HG03378 (cell line): ENCODE measurements around the gene NGB.
"Not testable (repeated sequence)": the region's sequence is repeated elsewhere in the genome, so short reads cannot be mapped to it uniquely, and the experiment has no call there.

Source experiments
- ATAC-seq: cut with Tn5 transposase; IDR thresholded peaks from one replicate; pipeline ENCODE4 v1.9.1; 2021; ENCODE audit warnings: mild to moderate bottlenecking, moderate library complexity; ENCODE audit not compliant: unreplicated experiment

The NGB gene

DNA sequence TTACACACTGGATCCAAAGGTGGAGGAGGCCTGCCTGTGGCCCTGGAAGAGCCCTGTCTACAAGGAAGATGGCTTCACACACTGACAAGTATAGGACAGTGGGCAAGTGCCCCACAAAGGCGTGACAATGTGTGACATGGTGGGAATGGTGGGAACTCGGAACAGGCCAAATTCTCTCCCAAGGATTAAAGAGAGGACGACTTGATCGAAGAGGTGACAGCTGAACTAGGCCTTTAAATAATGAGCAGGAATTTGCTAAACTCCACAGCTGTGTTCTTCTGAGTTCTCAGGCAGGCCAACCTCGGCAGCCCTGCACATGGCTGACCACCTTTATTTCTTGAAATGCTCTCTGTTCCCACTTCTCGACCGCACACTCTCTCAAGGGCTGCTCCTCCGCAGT is 25.9 kb upstream of the NGB start:
- no peak for ATAC-seq

DNA sequence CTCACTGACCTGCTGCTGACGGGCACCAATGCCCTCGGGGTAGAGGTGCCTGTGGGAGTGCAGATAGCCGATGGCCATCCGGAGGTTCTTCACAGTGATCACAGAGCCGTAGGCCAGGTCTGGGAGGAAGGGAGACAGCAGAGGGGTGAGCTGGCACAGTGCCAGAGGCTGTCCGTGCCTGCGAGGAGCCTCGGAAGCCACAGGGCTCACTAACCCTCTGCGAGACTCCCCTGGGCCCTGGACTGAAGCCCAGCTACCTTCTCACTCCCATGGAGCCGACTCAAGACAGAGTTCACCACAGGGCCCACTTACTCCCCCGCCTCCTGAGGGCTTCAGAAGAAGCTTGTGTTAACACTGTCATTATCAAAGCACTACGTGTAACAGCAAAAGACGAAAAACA is 25.1 kb upstream of the NGB start:
- no peak for ATAC-seq

DNA sequence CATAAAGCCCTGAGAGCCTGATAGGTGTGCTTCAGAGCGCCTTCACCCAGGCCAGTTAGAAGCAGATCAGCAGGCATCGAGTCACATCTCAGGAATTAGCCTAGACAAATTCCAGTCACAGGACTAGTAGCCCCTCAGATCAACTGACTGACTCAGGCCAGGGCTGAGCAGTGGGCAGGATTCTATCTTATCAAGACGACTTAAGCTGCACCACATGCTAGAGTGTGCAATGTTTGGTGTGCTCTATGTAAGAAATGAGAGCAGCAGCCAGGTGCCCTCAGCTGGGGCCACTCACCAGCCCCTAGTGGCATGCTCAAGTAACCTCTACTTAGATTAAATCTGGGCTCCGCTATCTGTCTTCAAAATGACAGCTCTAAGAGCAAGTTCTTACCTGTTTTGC is 19.7 kb upstream of the NGB start:
- ATAC-seq, result no peak

DNA sequence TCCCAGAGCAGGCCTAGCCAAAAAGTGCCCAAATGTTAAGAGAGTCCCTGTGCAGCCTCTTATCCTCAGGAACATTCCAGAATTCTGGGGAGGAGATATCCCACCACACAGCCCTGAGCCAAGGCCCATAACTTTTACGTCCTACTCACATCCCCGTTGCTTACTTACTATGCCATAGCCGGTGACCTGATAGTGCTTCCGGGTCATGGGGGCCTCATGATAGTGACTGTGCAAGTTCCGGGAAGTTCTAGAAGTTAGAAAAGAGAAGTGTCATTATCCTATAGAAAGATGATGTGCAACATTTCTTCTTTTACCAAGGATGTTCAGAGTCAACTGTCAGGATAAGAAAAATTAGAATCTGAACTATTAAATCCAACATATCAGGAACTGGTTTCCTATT is 15.6 kb upstream of the NGB start:
- no peak for ATAC-seq

DNA sequence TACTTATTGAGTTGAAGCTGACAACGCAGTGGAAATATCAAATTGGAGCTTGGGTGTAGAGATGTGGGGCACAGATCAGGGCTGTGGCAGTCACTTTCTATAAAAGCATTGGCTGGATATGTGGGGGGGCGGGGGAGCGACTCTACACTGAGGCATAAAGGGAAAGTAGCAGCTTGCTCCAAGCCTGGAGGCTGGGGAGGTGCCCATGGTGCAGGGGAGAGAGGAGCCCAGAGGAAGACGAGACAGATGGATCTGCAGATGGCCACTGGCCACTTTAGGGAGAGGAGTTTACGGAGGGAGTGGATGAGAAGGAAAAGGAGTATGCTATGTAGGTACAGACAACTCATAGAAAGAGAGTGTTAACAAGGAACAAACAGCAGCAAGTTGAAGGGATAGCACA is 13.5 kb upstream of the NGB start:
- no peak for ATAC-seq

DNA sequence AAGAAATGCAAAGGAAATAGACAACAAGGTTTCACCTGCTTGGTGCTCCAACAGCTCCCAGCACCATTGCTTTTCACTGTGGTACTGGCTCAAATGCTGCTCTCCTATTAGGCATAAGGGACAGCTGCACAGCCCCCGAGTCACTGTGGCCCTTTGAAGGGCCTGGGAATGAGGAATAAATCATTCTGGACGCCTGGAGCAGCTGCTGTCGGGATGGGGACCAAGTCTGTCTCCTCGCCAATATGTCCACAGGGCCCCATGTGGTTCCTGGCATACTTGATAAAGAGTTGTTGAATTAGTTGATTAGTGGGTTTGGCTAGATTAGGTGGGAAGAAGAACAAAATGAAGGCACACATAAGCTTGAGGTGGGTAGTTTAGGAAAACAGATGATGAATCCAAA is 13.1 kb upstream of the NGB start:
- no peak for ATAC-seq

DNA sequence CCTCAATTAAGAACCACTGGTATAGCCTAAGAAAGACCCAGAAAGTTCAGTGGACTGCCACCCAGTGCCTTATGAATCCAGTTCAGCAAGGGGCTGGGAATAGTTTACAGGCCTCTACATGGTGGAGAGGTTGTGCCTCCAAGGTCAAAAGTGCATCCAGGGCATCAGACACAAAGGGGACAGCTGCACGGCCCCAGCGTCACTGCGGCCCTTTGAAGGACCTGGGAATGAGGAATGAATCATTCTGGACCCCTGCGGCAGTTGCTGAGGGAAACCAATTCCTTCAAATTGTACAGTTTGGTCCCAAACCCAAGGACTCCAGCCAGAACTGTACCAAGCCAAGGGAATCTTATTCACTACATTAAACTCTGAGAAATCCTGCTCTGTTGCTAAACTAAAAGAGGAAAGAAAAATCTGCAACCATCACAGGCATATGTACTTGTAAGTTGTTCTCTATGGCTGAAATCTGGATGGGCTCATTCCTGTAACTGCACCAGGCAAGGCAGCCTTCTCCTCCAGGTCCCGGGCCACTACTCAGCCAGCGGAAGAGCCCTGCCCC is 10.9 kb upstream of the NGB start:
- ATAC-seq, result no peak

DNA sequence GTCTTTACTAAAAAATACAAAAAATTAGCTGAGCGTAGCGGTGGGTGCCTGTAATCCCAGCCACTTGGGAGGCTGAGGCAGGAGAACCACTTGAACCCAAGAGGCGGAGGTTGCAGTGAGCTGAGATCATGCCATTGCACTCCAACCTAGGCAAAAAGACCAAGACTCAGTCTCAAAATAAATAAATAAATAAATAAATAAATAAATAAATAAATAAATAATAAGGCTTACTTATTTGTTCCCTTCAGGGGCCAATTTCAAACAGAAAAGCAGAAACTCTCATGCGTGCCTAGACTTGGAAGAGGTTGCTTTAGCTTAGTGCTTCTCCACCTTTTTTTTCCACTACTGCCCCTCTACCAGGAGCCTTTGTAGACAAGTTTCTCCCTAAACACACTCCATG is 9.9 kb upstream of the NGB start:
- not testable (repeated sequence) for ATAC-seq

DNA sequence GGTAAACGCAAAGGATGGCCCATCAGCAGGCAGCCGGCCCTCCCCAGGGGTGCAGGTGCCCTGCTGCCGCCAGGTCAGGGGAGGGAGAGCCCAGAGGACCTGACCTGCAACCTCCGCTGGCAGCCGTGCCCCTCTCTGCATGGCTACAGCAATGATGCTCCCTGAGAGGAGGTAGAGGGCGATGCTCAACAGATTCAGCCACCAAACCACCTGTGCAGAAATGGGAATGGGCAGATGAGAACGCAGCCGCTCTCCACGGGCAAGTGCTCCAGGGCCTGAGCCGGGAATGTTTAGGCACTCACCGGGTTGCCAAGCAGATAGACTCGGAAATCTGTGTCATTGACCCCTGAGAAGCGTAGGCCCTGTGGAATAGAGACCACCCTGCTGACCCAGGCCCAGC is 8.7 kb upstream of the NGB start:
- ATAC-seq, result no peak

DNA sequence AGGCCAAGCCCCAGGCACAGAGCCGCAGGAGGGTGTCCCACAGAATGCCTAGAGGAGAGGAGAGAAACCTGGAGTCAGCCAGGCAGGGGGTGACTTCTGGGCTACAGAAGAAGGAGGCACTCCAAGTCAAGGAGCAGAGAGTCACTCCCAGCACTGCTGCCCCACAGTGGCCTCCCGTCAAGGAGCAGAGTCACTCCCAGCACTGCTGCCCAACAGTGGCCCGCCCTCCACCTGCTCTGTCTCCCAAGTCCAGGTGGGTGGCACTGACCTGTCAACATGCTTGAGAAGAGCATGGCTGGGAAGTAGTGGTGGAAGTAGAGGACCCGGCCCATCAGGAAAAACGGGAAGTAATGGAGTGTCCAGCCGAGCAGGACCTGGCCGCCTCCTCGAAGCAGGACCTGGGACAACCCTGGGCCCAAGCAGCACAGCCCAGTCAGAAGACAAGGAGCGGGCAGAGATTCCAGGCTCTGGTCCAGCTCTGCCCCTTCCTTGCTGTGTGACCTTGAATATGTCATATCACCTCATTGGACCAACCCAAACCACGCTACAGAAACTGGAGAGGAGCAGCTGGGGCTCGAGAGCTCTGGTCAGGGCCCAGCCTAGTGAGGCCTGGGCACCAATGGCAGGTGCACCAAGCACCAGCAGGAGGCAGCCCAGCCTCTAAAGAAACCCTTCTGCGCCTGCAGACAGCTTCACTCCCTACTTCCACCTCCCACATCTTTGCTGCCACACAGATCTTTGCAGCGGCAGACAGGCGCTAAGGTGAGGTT is 7.6 kb upstream of the NGB start:
- no peak for ATAC-seq

DNA sequence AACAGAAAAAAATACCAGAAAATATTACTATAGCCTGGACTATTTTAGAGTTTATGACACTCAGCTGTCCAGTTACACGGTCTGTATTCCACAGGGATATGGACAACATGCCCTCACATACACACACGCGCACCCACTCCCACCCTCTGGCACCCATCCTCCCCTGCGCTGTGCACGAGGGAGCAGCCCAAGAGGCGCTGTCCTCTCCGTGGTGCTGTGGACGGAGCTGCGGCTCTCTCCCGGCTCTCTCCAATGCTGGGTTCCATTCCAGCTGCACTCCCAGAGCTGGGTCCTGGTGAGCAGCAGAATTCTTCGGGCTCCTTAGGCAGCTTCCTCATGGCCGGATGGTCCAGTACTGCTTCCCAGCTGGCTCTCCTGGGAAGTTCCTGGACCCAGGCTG is 6.0 kb upstream of the NGB start:
- ATAC-seq, result no peak

DNA sequence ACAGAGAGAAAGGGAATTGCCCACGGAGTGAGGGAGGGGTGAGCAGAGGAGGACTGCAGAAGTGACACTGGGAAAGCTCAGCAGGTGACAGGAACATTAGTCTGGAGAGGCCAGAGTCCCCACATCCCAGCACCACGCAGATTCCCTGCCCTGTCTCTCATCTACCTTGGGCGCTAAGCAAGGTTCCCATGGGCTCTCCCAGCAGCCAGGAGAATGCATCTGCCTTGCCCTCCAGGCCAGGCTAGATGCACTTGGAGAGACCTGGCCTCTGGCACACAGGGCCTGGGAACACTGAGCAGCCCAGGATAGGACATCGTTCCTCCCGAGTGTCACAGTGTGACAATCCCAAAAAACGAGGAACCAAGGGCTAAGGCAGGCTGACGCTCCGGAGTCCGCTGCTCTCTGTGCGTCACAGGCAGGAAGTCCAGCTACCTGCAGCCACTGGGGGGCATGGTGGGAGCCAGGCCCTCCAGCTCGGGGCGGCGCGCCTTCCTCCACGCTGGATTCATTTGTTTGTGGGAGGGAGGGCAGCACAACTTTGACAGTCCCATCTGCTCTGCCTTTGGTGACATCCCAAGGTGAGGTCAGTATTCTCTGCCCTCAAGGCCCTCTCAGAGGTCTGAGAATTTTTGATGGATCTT is 5.4 kb upstream of the NGB start:
- no peak for ATAC-seq

DNA sequence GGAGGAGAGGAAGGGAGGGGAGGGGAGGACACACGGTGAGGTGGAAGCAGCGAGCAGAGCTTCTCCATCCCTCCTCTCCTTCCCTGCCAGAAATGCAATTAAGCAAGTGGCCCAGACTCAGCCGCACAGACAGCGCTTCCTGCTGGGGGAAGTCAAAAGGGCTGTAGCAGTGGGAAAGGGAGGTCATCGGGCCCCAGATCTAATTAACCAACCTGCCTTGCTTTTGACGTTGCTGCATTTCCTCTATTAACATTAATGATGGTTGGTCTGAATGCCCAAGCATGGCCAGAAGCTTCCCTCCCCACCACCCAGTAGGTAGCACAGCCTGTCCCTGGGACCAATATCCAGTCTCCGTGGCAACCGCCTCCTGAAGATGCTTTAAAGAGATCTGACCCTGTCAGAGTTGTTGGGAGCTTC is 4.6 kb upstream of the NGB start:
- ATAC-seq, result no peak

DNA sequence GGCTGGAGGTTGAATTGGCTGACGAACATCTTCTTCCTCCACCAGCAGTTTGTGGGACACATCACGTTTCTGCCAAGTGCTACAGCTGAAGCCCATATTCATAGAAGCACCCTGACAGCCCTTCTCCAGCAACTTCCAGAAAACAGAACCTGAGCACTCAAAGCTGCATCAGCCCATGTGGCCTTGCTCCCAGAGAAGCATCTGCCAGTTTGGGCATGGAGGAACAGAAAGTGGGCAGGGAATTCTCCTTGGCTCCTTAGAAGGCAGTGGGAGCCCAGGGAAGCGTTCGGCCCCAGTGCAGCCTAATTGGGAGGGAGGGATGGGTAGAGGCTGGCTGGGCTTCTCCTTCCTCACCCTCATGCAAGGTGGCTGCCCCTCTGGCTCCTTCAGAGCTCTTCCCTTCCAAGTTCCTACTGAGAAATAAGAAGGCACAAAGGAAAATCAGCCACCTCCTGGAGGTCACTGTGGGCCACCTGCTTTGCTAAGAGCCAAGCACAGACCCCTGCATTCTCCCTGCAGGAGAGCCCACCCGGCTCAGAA is 4.1 kb upstream of the NGB start:
- no peak for ATAC-seq

DNA sequence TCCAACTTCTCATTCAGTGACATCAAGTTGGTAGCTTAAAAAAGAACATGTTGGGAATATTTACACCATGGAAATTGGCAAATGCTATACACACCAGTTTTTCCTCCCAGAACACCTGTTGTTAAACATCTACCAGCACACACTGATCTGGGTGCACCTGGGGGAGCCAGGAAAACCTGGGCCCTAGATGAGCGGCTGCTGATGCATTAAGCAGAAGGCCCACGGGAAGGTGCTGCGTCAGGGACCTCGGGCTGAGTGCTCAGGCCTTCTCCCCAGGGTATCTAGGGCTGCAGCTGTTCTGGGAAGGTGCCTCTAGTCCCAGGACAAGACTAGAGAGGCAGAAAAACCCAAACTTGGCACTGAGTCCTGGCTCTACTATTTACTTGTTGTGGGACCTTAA is 2.8 kb upstream of the NGB start:
- no peak for ATAC-seq

DNA sequence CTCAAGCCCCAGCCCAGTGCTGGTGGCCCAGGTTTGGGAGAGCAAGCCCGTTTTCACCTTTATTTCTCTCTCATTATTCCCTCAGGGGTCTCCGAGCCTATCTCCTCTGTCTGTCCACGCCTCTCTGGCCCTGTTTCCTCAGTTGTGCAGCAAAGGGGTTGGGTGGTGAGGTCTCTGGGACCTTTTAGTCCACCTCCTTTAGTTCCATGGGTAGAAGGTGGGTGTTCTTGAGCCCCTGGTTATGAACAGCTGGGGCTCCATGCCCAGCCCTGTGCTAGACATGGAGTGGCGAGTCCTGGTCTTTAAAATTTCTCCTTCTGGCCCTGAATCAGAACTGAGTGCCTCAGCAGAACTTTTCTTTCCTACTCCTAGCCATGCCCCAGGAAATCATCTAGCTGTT is 1.3 kb upstream of the NGB start:
- no peak for ATAC-seq

DNA sequence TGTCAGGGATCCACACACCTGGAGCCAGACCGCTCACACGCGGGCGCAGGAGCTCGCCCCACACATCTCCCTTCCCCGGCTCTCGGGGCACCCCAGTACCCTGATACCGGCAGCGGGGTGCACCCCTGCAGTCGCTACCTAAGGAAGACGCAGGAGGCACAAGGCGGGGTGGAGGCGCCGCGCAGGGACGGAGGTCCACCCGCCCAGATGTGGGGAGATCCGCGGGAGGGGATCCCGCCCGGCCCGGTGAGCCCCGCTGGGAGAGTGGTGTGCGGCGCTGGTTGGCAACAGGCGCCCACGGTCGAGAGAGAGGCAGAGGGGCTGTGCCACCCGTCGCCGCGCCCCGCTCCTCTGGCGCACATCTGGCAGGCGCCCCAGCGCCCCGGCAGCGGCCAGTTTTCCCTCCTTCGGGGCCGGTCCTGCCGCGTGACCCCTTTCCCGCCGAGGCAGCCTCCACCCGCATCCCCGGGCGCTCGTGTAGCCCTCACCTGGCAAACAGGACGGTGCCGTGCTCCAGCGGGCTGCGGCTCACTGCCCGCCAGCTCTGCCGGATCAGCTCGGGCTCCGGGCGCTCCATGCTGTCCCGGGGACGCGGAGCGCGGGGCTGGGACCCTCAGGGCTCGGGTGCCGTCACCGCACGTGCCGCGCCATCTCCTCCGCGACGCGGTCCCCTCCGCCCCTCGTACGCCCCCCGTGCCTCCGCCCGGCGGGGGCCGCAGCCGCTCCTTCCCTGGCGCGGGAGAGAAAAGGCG is 469 bp downstream of the NGB start:
- ATAC-seq, result no peak

DNA sequence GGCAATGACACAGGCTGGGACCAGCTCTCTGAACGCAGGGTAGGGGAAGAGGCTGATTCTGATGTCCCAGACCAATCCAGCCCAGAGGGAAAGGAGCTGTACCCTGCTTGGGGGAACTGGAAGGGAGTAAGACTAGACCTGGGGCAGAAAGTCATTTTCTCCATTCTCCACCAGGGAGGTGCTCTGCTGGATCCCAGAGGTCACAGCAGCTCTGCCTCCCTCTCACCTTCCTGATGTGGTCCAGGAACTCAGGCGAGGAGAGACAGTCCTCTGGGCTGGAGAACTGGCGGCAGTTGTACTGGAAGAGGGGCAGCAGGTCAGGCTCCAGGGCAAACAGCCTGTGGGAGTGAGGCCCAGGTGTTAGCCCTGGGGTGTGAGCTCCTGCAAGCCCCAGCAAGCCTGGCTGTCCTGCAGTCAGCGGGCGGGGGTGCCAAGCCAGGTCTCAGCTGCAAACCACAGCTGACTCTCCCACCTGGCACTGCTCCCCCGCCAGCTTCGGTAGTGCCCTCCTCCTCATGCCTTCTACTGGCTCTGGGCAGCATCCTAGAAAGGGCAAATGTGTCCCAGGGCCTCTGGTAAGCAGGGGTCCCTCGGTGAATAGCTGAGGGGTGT is 1.9 kb downstream of the NGB start:
- ATAC-seq, result no peak

DNA sequence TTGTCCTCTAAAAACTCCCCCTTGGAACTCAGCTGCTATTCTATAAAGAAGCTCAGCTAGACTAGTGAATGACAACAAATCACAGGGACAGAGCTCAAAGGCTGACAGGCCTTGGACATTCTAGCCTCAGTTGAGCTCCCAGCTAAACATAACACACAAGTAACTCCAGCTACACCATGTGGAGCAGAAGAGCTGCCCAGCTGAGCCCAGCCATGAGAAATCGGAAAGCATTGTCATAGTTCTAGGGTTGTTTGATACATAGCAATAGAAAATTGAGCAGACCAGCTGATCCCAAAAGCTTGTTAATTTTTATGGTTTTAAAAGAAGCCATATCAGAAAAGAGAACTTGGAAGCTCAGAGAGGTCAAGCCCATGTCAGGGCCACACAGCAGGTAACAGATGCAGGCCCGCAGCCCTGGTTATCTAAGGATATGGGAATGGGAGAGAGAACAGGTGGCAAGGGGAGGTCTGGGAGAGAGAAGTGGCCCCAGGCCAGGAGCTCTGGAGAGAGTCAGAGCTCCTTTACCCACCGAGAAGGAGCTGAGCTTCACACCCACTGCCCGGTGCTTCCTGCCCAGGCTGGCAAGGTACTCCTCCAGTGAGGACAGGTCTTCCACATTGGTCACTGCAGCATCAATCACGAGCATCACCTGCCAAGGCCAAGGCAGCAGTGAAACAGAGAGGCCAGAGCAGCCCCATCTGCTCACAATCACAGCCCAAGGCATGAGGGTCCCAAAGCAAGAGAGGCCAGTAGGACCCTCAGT is 2.9 kb downstream of the NGB start:
- no peak for ATAC-seq

DNA sequence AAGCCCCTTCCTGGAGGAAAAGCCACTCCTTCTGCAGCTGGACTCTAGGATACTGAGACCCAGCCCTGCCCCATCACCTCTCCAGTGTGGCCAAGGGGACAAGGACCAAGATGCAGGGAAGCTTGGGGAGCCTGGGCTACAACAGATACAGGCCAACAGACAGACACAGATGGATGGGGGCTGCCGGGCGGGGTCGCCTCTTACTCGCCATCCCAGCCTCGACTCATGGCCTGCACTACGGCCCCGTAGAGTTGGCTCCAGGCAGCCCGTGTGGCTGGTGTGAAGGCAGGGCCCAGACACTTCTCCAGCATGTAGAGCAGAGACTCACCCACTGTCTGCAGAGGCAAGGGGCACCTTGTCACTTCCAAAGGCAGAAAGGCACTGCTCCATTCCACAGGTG is 4.7 kb downstream of the NGB start:
- no peak for ATAC-seq
